KMS-11 (cell line): ENCODE measurements around the gene AKAP13.
"Not testable (repeated sequence)": the region's sequence is repeated elsewhere in the genome, so short reads cannot be mapped to it uniquely, and the experiment has no call there.

Experiments
- H2AFZ ChIP-seq: fragments of 200-600 bp; sonication (generic); 2 replicates; pipeline ENCODE4 v1.6.1; 2016; ENCODE audit warnings: antibody characterized with exemption, mixed run types, low read depth
- H3K27ac ChIP-seq: fragments of 200-600 bp; sonication (generic); 2 replicates; pipeline ENCODE4 v1.6.1; 2016; ENCODE audit warnings: mild to moderate bottlenecking, mixed run types
- H3K27me3 ChIP-seq: fragments of 200-600 bp; sonication (generic); 2 replicates; pipeline ENCODE4 v1.6.1; 2017; ENCODE audit warnings: mild to moderate bottlenecking, low read depth, mixed run types, moderate library complexity; ENCODE audit not compliant: insufficient read depth
- H3K36me3 ChIP-seq: fragments of 200-600 bp; sonication (generic); 2 replicates; pipeline ENCODE4 v1.6.1; 2017; ENCODE audit warnings: mild to moderate bottlenecking, mixed run types; ENCODE audit not compliant: insufficient read depth
- H3K4me1 ChIP-seq: fragments of 200-600 bp; sonication (generic); 2 replicates; pipeline ENCODE4 v1.6.1; 2016; ENCODE audit warnings: mild to moderate bottlenecking, low read depth, mixed run types; ENCODE audit not compliant: poor library complexity, severe bottlenecking
- H3K4me2 ChIP-seq: fragments of 200-600 bp; sonication (generic); 2 replicates; pipeline ENCODE4 v1.7.0; 2016; ENCODE audit warnings: mild to moderate bottlenecking, mixed run types
- H3K4me3 ChIP-seq: fragments of 200-600 bp; sonication (generic); IDR thresholded peaks from 2 replicates; pipeline ENCODE4 v1.6.1; 2017; ENCODE audit warnings: low read depth, low read length, mixed read lengths; ENCODE audit not compliant: insufficient read depth
- H3K79me2 ChIP-seq: fragments of 200-600 bp; sonication (generic); 2 replicates; pipeline ENCODE4 v1.6.1; 2016; ENCODE audit warnings: low read depth, mixed run types; ENCODE audit not compliant: insufficient read depth
- H3K9ac ChIP-seq: fragments of 200-600 bp; sonication (generic); 2 replicates; pipeline ENCODE4 v1.6.1; 2016; ENCODE audit warnings: mild to moderate bottlenecking, mixed run types
- H4K20me1 ChIP-seq: fragments of 200-600 bp; sonication (generic); 2 replicates; pipeline ENCODE4 v1.6.1; 2016; ENCODE audit warnings: mild to moderate bottlenecking, mixed run types; ENCODE audit not compliant: insufficient read depth
- CTCF ChIP-seq: fragments of 200-600 bp; sonication (generic); conservative IDR thresholded peaks from 2 replicates; pipeline ENCODE4 v1.6.1; 2017; ENCODE audit warnings: low read depth, mild to moderate bottlenecking, antibody characterized with exemption, low read length, moderate library complexity, mixed read lengths

Gene AKAP13

GRCh38 chr15:85793641-85794597 is 413.5 kb downstream of the AKAP13 start:
- Histone ChIP-seq H3K4me1 (peaks cover 11% of the 10 kb centered on the region), H4K20me1 (no peaks in the 10 kb centered on the region), H3K27ac (no peak overlapping the region), H3K9ac (peak overlapping the region; percentile 49; the same call in 1 of the 2 replicates), H3K27me3 (no peaks in the 10 kb centered on the region), H3K4me2 (peak overlapping the region; percentile 97), H3K36me3 (no peaks in the 10 kb centered on the region), H3K79me2 (peaks cover 12% of the 10 kb centered on the region; the same call in 1 of the 2 replicates), H2AFZ (peak overlapping the region; percentile 82), H3K4me3 (no peak overlapping the region)
- TF ChIP-seq CTCF: no peak

GRCh38 chr15:85794598-85795336 is 414.4 kb downstream of the AKAP13 start, which contains the start of gene KLHL25:
KLHL25 (minus strand) TSS chr15:85794925; CDS start chr15:85769810, 25,115 bp downstream.
- H3K27ac ChIP-seq: no peak within 1 kb of the TSS
- no peaks in the 10 kb centered on the region for H3K36me3 ChIP-seq
- H4K20me1 ChIP-seq: no peaks in the 10 kb centered on the region
- H3K4me1 ChIP-seq: peaks cover 11% of the 10 kb centered on the region
- H3K27me3 ChIP-seq: no peaks in the 10 kb centered on the region
- H3K4me3 ChIP-seq: no peak within 1 kb of the TSS
- H3K9ac ChIP-seq: peak within 1 kb of the TSS; percentile 49; the same call in 1 of the 2 replicates
- peak within 1 kb of the TSS; percentile 97 for H3K4me2 ChIP-seq
- peak within 1 kb of the TSS; percentile 91 for H2AFZ ChIP-seq
- H3K79me2 ChIP-seq: peaks cover 12% of the 10 kb centered on the region; the same call in 1 of the 2 replicates
- no peak for TF ChIP-seq CTCF

GRCh38 chr15:85795337-85796305 is 415.2 kb downstream of the AKAP13 start:
- Histone ChIP-seq H3K4me3 (no peak overlapping the region), H3K27ac (no peak overlapping the region), H3K4me2 (peak overlapping the region; percentile 70), H3K27me3 (no peaks in the 10 kb centered on the region), H3K9ac (no peak overlapping the region), H3K79me2 (peaks cover 12% of the 10 kb centered on the region; the same call in 1 of the 2 replicates), H4K20me1 (no peaks in the 10 kb centered on the region), H3K4me1 (peaks cover 11% of the 10 kb centered on the region), H2AFZ (peak overlapping the region; percentile 91), H3K36me3 (no peaks in the 10 kb centered on the region)
- no peak for TF ChIP-seq CTCF

- H3K27me3 ChIP-seq, H3K4me3 ChIP-seq: not testable (repeated sequence)
These were observed 416.0 kb downstream of the AKAP13 start for GRCh38 chr15:85796371-85796770.

More at GRCh38 chr15:85796371-85796770, 416.0 kb downstream of the AKAP13 start:
- not testable (repeated sequence) for H3K9ac ChIP-seq, H4K20me1 ChIP-seq, H3K4me2 ChIP-seq, H3K27ac ChIP-seq, H3K36me3 ChIP-seq, H2AFZ ChIP-seq
- H3K79me2 ChIP-seq: peaks cover 12% of the 10 kb centered on the region; the same call in 1 of the 2 replicates
- H3K4me1 ChIP-seq: peaks cover 11% of the 10 kb centered on the region
